Ishikawa (cell line): ENCODE results near the gene CEP68.

Source experiments
- EGR1 ChIP-seq: IDR thresholded peaks from 2 replicates; pipeline ENCODE4 v1.6.1; 2012
- EP300 ChIP-seq: IDR thresholded peaks from 2 replicates; pipeline ENCODE4 v1.6.1; 2012; ENCODE audit warnings: borderline replicate concordance
- FOXM1 ChIP-seq: IDR thresholded peaks from 2 replicates; pipeline ENCODE4 v1.6.1; 2012; ENCODE audit warnings: low read depth, borderline replicate concordance
- MAX ChIP-seq: IDR thresholded peaks from 2 replicates; pipeline ENCODE4 v1.6.1; 2012
- NFIC ChIP-seq: IDR thresholded peaks from 2 replicates; pipeline ENCODE4 v1.6.1; 2012
- RAD21 ChIP-seq: IDR thresholded peaks from 2 replicates; pipeline ENCODE4 v1.6.1; 2012; ENCODE audit warnings: low read depth
- REST ChIP-seq: IDR thresholded peaks from 2 replicates; pipeline ENCODE4 v1.6.1; 2012; ENCODE audit warnings: low read depth, mild to moderate bottlenecking
- TAF1 ChIP-seq: IDR thresholded peaks from 2 replicates; pipeline ENCODE4 v1.6.1; 2012; ENCODE audit warnings: low read depth, mild to moderate bottlenecking
- TCF12 ChIP-seq: IDR thresholded peaks from 2 replicates; pipeline ENCODE4 v1.6.1; 2012; ENCODE audit warnings: low read depth
- TEAD4 ChIP-seq: IDR thresholded peaks from 2 replicates; pipeline ENCODE4 v1.6.1; 2012
- USF1 ChIP-seq: IDR thresholded peaks from 2 replicates; pipeline ENCODE4 v1.6.1; 2012
- YY1 ChIP-seq: IDR thresholded peaks from 2 replicates; pipeline ENCODE4 v1.6.1; 2012; ENCODE audit warnings: low read depth
- ZBTB7A ChIP-seq: IDR thresholded peaks from 2 replicates; pipeline ENCODE4 v1.6.1; 2012; ENCODE audit warnings: low read depth

- TF ChIP-seq YY1 (no peak), TAF1 (no peak), EGR1 (no peak), MAX (no peak), RAD21 (no peak), FOXM1 (no peak), ZBTB7A (no peak), REST (no peak), TCF12 (no peak), EP300 (no peak), USF1 (no peak), TEAD4 (no peak), NFIC (no peak)
Measured at GRCh38 chr2:65018141-65018582, 38.1 kb upstream of the CEP68 start.
